HEK293T (cell line): ENCODE data around the gene DNAJC27.

ENCODE experiments used
- CTCF ChIA-PET: fragments of 350-600 bp; formaldehyde crosslinking; extraction: SDS; loops from one replicate; lab custom pipeline; 2021; ENCODE audit warnings: antibody characterized with exemption, inconsistent platforms; lab: Yijun Ruan, JAX
- POLR2A ChIA-PET: fragments of 350-600 bp; formaldehyde crosslinking; extraction: SDS; loops from one replicate; lab custom pipeline; 2020; ENCODE audit warnings: antibody characterized with exemption, inconsistent platforms; lab: Yijun Ruan, JAX
- DNase-seq: peaks from one replicate; pipeline ENCODE4 v3.0.0; 2012; ENCODE audit warnings: mixed read lengths; ENCODE audit errors: extremely low spot score
- ARNT ChIP-seq: fragments of 450-650 bp; IDR thresholded peaks from 2 replicates; pipeline ENCODE4 v1.6.1; 2017; ENCODE audit warnings: mild to moderate bottlenecking
- BHLHE40 ChIP-seq: fragments of 450-650 bp; IDR thresholded peaks from 2 replicates; pipeline ENCODE4 v1.6.1; 2016; ENCODE audit warnings: mild to moderate bottlenecking, moderate library complexity, borderline replicate concordance
- CTBP1 ChIP-seq: fragments of 450-650 bp; IDR thresholded peaks from 2 replicates; pipeline ENCODE4 v1.6.1; 2016; ENCODE audit warnings: borderline replicate concordance
- ELF4 ChIP-seq: fragments of 450-650 bp; IDR thresholded peaks from 2 replicates; pipeline ENCODE4 v1.6.1; 2017; ENCODE audit warnings: antibody characterized with exemption
- FOXA1 ChIP-seq: fragments of 450-650 bp; IDR thresholded peaks from 2 replicates; pipeline ENCODE4 v1.6.1; 2016; ENCODE audit warnings: mild to moderate bottlenecking
- FOXK2 ChIP-seq: fragments of 450-650 bp; IDR thresholded peaks from 2 replicates; pipeline ENCODE4 v1.6.1; 2016; ENCODE audit warnings: mild to moderate bottlenecking
- FOXM1 ChIP-seq: fragments of 450-650 bp; IDR thresholded peaks from 2 replicates; pipeline ENCODE4 v1.6.1; 2017; ENCODE audit warnings: mild to moderate bottlenecking, borderline replicate concordance
- HDGF ChIP-seq: fragments of 450-650 bp; IDR thresholded peaks from 2 replicates; pipeline ENCODE4 v1.6.1; 2017; ENCODE audit warnings: antibody characterized with exemption, borderline replicate concordance
- L3MBTL2 ChIP-seq: fragments of 450-650 bp; conservative IDR thresholded peaks from 2 replicates; pipeline ENCODE4 v1.6.1; 2016; ENCODE audit warnings: mild to moderate bottlenecking
- LEF1 ChIP-seq: fragments of 450-650 bp; IDR thresholded peaks from 2 replicates; pipeline ENCODE4 v1.6.1; 2017; ENCODE audit warnings: mild to moderate bottlenecking, borderline replicate concordance
- NFRKB ChIP-seq: fragments of 450-650 bp; IDR thresholded peaks from 2 replicates; pipeline ENCODE4 v1.6.1; 2016; ENCODE audit warnings: mild to moderate bottlenecking, moderate library complexity
- PKNOX1 ChIP-seq: fragments of 450-650 bp; IDR thresholded peaks from 2 replicates; pipeline ENCODE4 v1.6.1; 2016
- SP1 ChIP-seq: fragments of 450-650 bp; IDR thresholded peaks from 2 replicates; pipeline ENCODE4 v1.6.1; 2017
- SUZ12 ChIP-seq: fragments of 450-650 bp; IDR thresholded peaks from 2 replicates; pipeline ENCODE4 v1.6.1; 2016; ENCODE audit warnings: mild to moderate bottlenecking
- TARDBP ChIP-seq: fragments of 450-650 bp; IDR thresholded peaks from 2 replicates; pipeline ENCODE4 v1.6.1; 2016
- ZNF384 ChIP-seq: fragments of 450-650 bp; IDR thresholded peaks from 2 replicates; pipeline ENCODE4 v1.6.1; 2016

The DNAJC27 gene

GRCh38 chr2:24932715-24933114 is 39.0 kb downstream of the DNAJC27 start:
- CTCF ChIA-PET, result no interaction called here

GRCh38 chr2:24930768-24931167 is 41.0 kb downstream of the DNAJC27 start:
- ChIA-PET POLR2A (interaction anchor here (1.1 kb wide), 1 partner anchor 10 kb away, joined by 3 read pairs; the partner anchor contains the start of gene ADCY3), CTCF (interaction anchor here (0.7 kb wide), 1 partner anchor 551 kb away, joined by 6 read pairs; no protein-coding TSS in a partner anchor)
- no peak for DNase-seq
- TF ChIP-seq BHLHE40, result no peak
- no peak for TF ChIP-seq ELF4
- no peak for TF ChIP-seq FOXK2
- no peak for TF ChIP-seq FOXA1
- TF ChIP-seq ARNT, result no peak
- TF ChIP-seq HDGF, result no peak
- no peak for TF ChIP-seq ZNF384
- no peak for TF ChIP-seq NFRKB
- no peak for TF ChIP-seq SUZ12
- TF ChIP-seq CTBP1, result no peak
- no peak for TF ChIP-seq LEF1
- TF ChIP-seq PKNOX1, result no peak
- no peak for TF ChIP-seq TARDBP
- no peak for TF ChIP-seq SP1
- no peak for TF ChIP-seq L3MBTL2
- TF ChIP-seq FOXM1, result no peak

More at GRCh38 chr2:24932715-24933114, 39.0 kb downstream of the DNAJC27 start:
- no peak for DNase-seq
- POLR2A ChIA-PET, result no interaction called here
- TF ChIP-seq BHLHE40, result no peak
- TF ChIP-seq ZNF384, result no peak
- TF ChIP-seq TARDBP, result no peak
- no peak for TF ChIP-seq ELF4
- no peak for TF ChIP-seq NFRKB
- no peak for TF ChIP-seq PKNOX1
- TF ChIP-seq ARNT, result no peak

DNA sequence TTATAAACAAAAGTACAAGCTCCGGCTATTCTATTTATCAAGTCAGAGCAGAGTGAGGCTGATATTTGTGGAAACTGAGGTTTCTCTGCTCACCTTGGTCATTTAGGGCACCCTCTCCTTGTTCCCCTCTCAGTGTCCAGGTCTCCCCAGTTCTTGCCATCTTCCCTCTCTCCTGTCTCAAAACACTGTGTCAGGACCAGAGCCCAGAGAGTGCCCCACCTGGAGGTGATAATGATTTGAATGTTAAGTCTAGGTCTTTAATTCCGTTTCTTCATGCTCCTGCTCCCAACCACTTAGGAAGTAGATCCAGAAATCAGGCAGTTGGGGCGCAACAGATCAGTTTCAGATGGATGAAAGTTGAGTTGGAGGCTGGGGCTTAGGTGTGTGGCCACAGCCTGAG is 42.5 kb downstream of the DNAJC27 start:
- DNase-seq, result no peak
- CTCF ChIA-PET, result no interaction called here
- POLR2A ChIA-PET, result no interaction called here
- TF ChIP-seq SUZ12 (no peak), FOXA1 (no peak), NFRKB (no peak), ELF4 (no peak), FOXK2 (no peak), PKNOX1 (no peak), CTBP1 (no peak), SP1 (no peak), HDGF (no peak), ZNF384 (no peak), TARDBP (no peak), FOXM1 (no peak), L3MBTL2 (no peak), BHLHE40 (no peak), ARNT (no peak), LEF1 (no peak)

DNA sequence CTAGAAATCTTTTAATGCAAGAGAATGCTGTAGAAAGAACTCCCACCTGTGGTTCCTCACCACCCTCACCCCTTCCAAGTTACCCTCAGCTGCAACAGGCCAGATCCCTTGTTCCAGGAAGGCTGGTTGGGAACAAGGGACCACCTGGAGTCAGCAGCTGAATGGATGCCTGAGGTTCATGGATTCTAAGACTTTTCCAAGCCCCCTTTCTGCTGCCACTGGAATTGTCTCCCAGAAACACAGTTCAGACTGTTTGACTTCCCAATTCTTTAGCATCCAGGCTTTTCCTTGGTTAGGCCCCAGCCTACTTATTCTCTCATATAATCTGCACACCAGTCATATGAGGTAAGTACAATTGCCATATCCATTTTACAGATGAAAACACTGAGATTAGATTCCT is 43.7 kb downstream of the DNAJC27 start:
- TF ChIP-seq LEF1 (no peak), SUZ12 (no peak), ELF4 (no peak), SP1 (no peak), FOXM1 (no peak), FOXA1 (no peak), PKNOX1 (no peak), ZNF384 (no peak), HDGF (no peak), NFRKB (no peak), BHLHE40 (no peak), CTBP1 (no peak), TARDBP (no peak), FOXK2 (no peak), ARNT (no peak), L3MBTL2 (no peak)
- no peak for DNase-seq
- ChIA-PET CTCF (no interaction called here), POLR2A (no interaction called here)

DNA sequence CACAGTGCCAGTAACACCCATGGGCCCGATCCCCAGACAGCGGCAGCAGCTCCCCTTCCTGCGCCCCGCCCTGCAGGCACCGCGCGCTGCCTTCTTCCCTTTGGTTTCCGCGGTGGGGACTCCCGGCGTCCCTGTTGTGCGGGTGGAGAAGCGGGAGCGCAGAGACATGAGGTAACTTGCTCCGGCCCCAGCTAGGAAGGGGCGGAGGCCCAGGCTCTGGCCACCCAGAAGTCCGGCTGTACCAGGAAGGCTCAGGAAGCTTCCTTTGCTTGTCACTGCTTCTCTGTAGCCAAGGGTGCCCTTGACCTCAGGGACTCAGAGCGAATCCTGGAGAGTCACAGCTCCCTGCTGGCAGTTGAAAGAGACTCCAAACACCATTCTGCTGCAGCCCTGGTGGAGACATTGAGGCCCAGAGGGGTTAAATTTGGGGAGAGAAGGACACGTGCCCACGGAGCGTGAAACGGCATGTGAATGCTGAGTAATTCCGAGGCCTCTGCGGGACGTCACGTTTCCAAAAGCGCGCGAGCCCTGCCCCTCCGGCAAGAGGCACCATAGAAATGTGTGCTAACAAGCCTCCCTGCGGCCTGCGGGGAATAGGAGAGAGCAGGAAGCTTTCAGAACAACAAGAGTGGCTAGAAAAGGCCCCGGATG is 45.0 kb downstream of the DNAJC27 start:
- POLR2A ChIA-PET, result no interaction called here
- DNase-seq, result no peak
- TF ChIP-seq NFRKB (no peak), BHLHE40 (no peak), FOXM1 (no peak), FOXA1 (no peak), TARDBP (no peak), ARNT (no peak), PKNOX1 (no peak), SUZ12 (no peak), SP1 (no peak), ZNF384 (no peak), HDGF (no peak), L3MBTL2 (no peak), LEF1 (no peak), CTBP1 (no peak), FOXK2 (no peak), ELF4 (no peak)
- CTCF ChIA-PET, result no interaction called here
